Measurements from ENCODE around the gene TNKS2. TPM values are rescaled to one million over a fixed set of nuclear protein-coding genes. Genes with fewer than 3 reads are reported as not detected.

Gene TNKS2
- total and polyA plus RNA-seq, 2 of the 13 experiments (the other 11 are each of a cell fraction or from before 2014, with no cell fraction given), result 15.2 to 19.4 TPM

DNA sequence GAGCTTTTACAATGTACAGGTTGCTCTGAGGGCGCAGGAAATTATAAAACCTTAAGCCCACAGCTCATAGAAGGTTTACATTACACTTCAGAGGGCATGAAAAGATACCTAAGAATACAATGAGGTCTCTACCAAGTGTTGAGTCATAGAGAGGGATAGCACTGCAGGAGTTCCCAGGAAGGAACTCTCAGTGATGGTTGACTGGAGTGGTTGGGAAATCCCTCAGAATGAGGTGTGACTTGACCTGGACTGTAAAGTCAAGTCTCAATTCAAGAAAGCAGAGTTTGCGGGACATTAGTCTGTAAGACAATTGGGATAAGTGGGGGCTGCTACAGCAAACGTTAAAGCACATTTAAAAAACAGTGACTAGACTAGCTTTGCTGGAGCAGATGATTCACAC, 21.9 kb downstream of the TNKS2 start (continued):
- no peak for TF ChIP-seq SOX6 (IDR thresholded peaks at IDR 0.05)
- no peak for TF ChIP-seq SOX6 (CRISPR knock-in tag; IDR thresholded peaks at IDR 0.05)
- TF ChIP-seq SKI (IDR thresholded peaks at IDR 0.05; ENCODE audit: partially characterized antibody), result no peak
- no peak for TF ChIP-seq ZNF564 (CRISPR knock-in tag; IDR thresholded peaks at IDR 0.05)
- TF ChIP-seq, protein P1, sequence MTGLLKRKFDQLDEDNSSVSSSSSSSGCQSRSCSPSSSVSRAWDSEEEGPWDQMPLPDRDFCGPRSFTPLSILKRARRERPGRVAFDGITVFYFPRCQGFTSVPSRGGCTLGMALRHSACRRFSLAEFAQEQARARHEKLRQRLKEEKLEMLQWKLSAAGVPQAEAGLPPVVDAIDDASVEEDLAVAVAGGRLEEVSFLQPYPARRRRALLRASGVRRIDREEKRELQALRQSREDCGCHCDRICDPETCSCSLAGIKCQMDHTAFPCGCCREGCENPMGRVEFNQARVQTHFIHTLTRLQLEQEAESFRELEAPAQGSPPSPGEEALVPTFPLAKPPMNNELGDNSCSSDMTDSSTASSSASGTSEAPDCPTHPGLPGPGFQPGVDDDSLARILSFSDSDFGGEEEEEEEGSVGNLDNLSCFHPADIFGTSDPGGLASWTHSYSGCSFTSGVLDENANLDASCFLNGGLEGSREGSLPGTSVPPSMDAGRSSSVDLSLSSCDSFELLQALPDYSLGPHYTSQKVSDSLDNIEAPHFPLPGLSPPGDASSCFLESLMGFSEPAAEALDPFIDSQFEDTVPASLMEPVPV (CRISPR knock-in tag; IDR thresholded peaks at IDR 0.05), result no peak
- TF ChIP-seq BRCA1 (CRISPR knock-in tag; IDR thresholded peaks at IDR 0.05), result no peak

DNA sequence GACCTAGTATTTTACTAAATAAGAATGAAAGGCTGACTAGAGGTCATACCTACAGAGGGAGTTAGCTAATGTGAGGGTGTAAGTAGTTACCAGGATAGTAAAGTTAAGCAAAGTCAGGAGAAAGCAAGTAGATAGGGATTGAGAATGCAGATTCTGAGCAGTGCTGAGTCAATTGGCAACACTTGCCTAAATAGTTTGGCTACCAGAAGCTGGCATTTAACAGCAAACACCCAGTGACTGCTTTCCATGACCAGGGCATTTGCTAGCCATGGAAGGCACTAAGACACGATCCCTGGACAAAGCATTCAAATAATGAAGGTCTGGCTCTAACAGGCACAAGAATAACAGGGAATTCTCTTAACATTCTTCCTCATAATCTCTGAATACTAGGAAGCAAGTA, 25.9 kb downstream of the TNKS2 start:
- DNase-seq (ENCODE audit: low spot score) (no peak), ATAC-seq (no peak), FAIRE-seq (no peak)
- in situ Hi-C loops (cut with HindIII; ENCODE audit: extremely low pct_ligation_motif_present, low pct_unique_long_range_greater_than_20kb), result no loop called here
- H3K4me2 ChIP-seq (ENCODE audit: low read depth, low read length), result no peak overlapping the region
- no peaks in the 10 kb centered on the region for H4K20me1 ChIP-seq (ENCODE audit: insufficient read depth, low read length)
- H3K9me3 ChIP-seq (ENCODE audit: low read length), result no peaks in the 10 kb centered on the region
- intact Hi-C loops (cut with micrococcal nuclease; ENCODE audit: unreplicated experiment), result no loop called here
- H3K36me3 ChIP-seq (replicated peaks in 1 of 2; ENCODE audit: control insufficient read depth in 1 of 2, insufficient read depth in 2 of 2, low read length in 2 of 2), result peaks cover 22 to 75% of the 10 kb centered on the region in 2 experiments
- no peak overlapping the region for H3K27ac ChIP-seq (ENCODE audit: extremely low read length, insufficient read depth, low read length)
- 100% methylated on average over 1 of the region's 1 CpG for WGBS (ENCODE audit: low lambda C conversion rate)
- ChIA-PET CTCF (ENCODE audit: low intra/inter-chr PET ratio, low total read pairs) (no interaction called here), POLR2A (no interaction called here)
- no peak overlapping the region for H2AFZ ChIP-seq (ENCODE audit: low read length)
- H3K79me2 ChIP-seq (ENCODE audit: insufficient read depth, low read length), result no peaks in the 10 kb centered on the region
- H3K4me1 ChIP-seq (ENCODE audit: insufficient read depth, low read length), result no peaks in the 10 kb centered on the region
- no peak overlapping the region for H3K9ac ChIP-seq (ENCODE audit: insufficient read depth, low read depth, low read length)
- no TSS peak for BruUV-seq (replicated peaks)
- H3K4me3 ChIP-seq (replicated peaks in 1 of 3; ENCODE audit: insufficient read depth in 1 of 3, low read depth in 2 of 3, low read length in 3 of 3), result no peak overlapping the region
- no peaks in the 10 kb centered on the region for H3K27me3 ChIP-seq (ENCODE audit: control insufficient read depth in 1 of 2, insufficient read depth in 2 of 2, low read length in 2 of 2)
- TF ChIP-seq, protein P2, sequence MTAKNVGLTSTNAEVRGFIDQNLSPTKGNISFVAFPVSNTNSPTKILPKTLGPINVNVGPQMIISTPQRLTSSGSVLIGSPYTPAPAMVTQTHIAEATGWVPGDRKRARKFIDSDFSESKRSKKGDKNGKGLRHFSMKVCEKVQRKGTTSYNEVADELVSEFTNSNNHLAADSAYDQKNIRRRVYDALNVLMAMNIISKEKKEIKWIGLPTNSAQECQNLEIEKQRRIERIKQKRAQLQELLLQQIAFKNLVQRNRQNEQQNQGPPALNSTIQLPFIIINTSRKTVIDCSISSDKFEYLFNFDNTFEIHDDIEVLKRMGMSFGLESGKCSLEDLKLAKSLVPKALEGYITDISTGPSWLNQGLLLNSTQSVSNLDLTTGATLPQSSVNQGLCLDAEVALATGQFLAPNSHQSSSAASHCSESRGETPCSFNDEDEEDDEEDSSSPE (CRISPR knock-in tag; IDR thresholded peaks at IDR 0.05), result no peak
- TF ChIP-seq CENPX (CRISPR knock-in tag; IDR thresholded peaks at IDR 0.05) (no peak), KDM2A (CRISPR knock-in tag; IDR thresholded peaks at IDR 0.05; ENCODE audit: borderline replicate concordance, low read depth) (no peak), ZNF776 (CRISPR knock-in tag; IDR thresholded peaks at IDR 0.05) (no peak), DMAP1 (CRISPR knock-in tag; IDR thresholded peaks at IDR 0.05) (no peak), RFXAP (CRISPR knock-in tag; IDR thresholded peaks at IDR 0.05; ENCODE audit: borderline replicate concordance) (no peak), HMG20A (CRISPR knock-in tag; IDR thresholded peaks at IDR 0.05; ENCODE audit: borderline replicate concordance) (no peak), HNF4G (IDR thresholded peaks at IDR 0.05; ENCODE audit: borderline replicate concordance, low read depth, low read length) (no peak), HNF4G (CRISPR knock-in tag; IDR thresholded peaks at IDR 0.05; ENCODE audit: borderline replicate concordance, low read depth) (no peak), NCOR1 (IDR thresholded peaks at IDR 0.05; ENCODE audit: borderline replicate concordance, low read length) (no peak), RFX3 (CRISPR knock-in tag; IDR thresholded peaks at IDR 0.05) (no peak), PHF21A (CRISPR knock-in tag; IDR thresholded peaks at IDR 0.05) (no peak), ZNF572 (CRISPR knock-in tag; IDR thresholded peaks at IDR 0.05) (no peak)
- TF ChIP-seq, protein P3, sequence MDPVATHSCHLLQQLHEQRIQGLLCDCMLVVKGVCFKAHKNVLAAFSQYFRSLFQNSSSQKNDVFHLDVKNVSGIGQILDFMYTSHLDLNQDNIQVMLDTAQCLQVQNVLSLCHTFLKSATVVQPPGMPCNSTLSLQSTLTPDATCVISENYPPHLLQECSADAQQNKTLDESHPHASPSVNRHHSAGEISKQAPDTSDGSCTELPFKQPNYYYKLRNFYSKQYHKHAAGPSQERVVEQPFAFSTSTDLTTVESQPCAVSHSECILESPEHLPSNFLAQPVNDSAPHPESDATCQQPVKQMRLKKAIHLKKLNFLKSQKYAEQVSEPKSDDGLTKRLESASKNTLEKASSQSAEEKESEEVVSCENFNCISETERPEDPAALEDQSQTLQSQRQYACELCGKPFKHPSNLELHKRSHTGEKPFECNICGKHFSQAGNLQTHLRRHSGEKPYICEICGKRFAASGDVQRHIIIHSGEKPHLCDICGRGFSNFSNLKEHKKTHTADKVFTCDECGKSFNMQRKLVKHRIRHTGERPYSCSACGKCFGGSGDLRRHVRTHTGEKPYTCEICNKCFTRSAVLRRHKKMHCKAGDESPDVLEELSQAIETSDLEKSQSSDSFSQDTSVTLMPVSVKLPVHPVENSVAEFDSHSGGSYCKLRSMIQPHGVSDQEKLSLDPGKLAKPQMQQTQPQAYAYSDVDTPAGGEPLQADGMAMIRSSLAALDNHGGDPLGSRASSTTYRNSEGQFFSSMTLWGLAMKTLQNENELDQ (CRISPR knock-in tag; IDR thresholded peaks at IDR 0.05; ENCODE audit: borderline replicate concordance), result no peak
- TF ChIP-seq, protein P4, sequence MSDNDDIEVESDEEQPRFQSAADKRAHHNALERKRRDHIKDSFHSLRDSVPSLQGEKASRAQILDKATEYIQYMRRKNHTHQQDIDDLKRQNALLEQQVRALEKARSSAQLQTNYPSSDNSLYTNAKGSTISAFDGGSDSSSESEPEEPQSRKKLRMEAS (IDR thresholded peaks at IDR 0.05), result no peak
